NCI-H2107 treated with DMSO at 0.1 percent for 48 hours (cell line): ENCODE measurements around the gene ASXL1.
A peak's percentile ranks its signal among the peaks of the same experiment; 100 is the strongest.
"Not testable (repeated sequence)": the region's sequence is repeated elsewhere in the genome, so short reads cannot be mapped to it uniquely, and the experiment has no call there.

Experiments
- DNase-seq: peaks from one replicate; lab custom pipeline; 2025; ENCODE audit not compliant: unreplicated experiment; lab: John Stamatoyannopoulos, UW

Gene ASXL1

DNA sequence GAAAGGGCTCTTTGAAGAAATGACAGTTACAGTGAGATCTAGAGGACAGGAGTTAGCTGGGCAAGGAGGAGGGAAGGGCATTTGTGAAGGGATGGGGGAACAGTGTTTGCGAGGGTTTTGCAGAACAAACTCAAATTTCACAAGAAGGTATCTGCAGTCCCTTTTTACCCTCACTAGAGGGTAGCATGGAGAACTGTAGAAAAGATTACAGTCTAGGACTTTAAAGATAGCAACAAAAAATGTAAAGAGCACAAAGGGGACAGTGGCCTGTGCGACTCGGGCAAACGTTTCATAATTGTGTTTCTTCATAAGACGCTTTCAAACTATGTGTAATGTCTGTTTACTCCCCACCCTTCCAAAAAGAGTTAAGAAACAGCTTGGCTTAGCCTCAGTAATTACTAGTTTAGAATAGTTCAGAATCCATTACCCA is 21.2 kb upstream of the ASXL1 start:
- peak; percentile 19 for DNase-seq

- DNase-seq, result peak; percentile 4
These were observed 20.0 kb upstream of the ASXL1 start for GRCh38 chr20:32337937-32338661.

GRCh38 chr20:32338665-32339064 is 19.5 kb upstream of the ASXL1 start:
- no peak for DNase-seq

- DNase-seq, result no peak
These were observed 19.0 kb upstream of the ASXL1 start for GRCh38 chr20:32339116-32339515.

DNA sequence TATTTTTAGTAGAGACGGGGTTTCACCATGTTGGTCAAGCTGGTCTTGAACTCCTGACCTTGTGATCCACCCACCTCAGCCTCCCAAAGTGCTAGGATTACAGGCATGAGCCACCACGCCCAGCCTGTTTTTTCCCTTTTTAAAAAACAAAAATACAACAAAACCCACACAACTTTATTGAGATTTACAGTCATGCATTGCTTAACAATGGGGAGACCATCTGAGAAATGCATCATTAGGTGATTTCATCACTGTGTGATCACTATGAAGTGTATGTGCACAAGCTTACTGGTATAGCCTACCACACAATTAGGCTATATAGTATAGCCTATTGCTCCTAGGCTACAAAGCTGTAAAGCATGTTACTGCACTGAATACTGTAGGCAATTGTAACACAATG is 17.1 kb upstream of the ASXL1 start:
- not testable (repeated sequence) for DNase-seq

- no peak for DNase-seq
These were observed 14.7 kb upstream of the ASXL1 start for GRCh38 chr20:32343439-32343838.

- DNase-seq, result no peak
These were observed 13.2 kb upstream of the ASXL1 start for GRCh38 chr20:32344835-32345506.

- DNase-seq, result no peak
These were observed 9.9 kb upstream of the ASXL1 start for GRCh38 chr20:32348207-32348606.

GRCh38 chr20:32350421-32350820 is 7.7 kb upstream of the ASXL1 start:
- DNase-seq, result no peak

DNA sequence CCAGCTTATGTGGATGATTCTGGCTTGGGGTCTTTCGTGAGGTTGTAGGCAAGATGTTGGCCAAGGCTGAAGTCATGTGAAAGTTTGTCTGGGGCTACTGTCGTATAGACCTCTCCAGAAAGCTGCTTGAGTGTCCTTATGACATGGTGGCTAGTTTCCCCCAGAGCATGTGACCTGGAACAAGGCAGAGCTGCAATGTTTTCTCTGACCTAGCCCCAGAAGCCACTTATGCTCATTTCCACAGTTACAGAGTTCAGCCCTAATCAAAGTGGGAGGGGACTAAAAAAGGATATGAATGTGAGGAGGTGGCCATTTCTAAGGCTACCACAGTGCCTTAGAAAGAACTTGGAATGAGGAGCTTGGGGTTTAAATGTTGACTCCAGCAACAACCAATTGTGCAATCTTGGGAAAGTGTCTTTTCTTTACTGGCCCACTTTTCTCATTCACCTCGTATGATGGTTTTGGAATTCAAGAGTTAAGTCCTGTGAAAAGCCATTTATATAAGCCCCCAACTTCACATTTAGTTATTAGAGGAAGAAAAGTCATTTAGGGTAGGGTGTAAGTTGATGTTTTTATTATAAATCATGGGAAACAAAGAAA is 5.9 kb upstream of the ASXL1 start:
- no peak for DNase-seq

DNA sequence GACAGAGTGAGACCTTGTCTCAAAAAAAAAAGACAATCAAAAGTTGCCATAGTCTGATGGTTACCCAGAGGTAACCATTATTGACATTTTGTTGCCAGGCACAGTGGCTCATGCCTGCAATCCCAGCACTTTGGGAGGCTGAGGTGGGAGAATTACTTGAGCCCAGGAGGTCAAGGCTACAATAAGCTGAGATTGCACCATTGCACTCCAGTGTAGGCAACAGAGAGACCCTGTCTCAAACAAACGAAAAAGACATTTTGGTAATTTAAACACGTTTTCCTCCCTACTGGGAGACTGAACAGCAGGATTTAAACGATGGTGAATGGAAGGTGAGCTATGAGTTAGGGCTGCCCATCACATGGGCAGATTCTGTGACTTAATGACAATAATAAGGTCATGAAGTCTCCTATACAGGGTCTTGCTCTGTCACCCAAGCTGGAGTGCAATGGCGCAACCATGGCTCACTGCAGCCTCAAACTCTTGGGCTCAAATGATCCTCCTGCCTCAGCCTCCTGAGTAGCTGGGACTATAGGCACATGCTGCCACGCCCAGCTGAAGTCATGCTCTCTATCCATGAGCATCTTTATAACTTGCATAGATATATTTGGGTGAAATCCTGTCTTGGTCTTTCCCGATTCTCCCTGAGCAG is 4.2 kb upstream of the ASXL1 start:
- DNase-seq, result no peak

- no peak for DNase-seq
These were observed 3.3 kb upstream of the ASXL1 start for GRCh38 chr20:32354592-32355416.

- no peak for DNase-seq
These were observed 2.7 kb upstream of the ASXL1 start for GRCh38 chr20:32355417-32355841.

DNA sequence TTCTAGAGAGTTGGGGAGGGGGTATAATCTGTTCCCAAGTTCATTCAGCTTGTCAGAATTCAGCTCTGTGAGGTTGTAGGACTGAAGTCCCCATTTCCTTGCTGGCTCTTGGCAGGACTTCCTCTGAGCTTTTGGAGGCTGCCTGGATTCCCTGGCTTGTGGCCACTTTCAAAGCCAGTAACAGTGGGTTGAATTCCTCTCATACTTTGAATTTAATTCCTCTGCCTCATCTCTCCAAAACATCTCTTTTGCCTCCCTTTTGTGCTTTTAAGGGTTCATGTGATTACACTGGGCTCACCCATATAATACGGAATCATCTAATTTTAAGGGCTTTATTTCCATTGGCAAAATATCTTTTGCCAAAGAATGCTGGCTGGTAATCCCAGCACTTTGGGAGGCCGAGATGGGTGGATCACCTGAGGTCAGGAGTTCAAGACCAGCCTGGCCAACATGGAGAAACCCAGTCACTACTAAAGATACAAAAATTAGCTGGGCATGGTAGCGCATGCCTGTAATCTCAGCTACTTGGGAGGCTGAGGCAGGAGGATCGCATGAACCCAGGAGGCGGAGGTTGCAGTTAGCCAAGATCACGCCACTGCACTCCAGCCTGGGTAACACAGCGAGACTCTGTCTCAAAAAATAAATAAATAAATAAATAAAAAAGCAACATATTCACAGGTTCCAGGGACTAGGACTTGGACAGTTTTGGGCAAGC is 2.1 kb upstream of the ASXL1 start:
- not testable (repeated sequence) for DNase-seq

- no peak for DNase-seq
These were observed 1.3 kb upstream of the ASXL1 start for GRCh38 chr20:32356622-32357374.

DNA sequence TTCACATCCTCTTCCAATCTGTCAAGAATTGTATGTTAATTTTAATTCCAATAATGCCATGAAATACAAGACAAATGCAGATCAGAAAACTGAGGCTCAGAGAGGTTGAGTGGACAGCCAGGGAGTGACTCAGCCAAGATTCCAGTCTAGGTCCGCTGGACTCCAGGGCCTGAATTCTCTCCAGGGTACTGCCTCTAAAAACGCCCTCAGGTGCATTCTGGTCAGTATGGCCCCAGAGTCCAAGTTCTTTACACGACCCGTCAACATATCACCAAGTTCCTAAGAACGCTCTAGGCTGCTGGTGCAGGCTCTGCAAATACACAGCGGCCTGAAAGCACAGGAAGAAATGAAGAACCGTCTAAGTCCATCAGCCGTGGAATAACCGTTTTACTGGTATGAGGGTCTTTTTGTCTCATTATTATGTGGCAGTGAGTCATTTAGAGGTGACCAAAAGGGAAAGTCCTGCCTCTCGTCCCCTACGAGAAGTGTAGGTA is 709 bp upstream of the ASXL1 start:
- peak; percentile 22 for DNase-seq

DNA sequence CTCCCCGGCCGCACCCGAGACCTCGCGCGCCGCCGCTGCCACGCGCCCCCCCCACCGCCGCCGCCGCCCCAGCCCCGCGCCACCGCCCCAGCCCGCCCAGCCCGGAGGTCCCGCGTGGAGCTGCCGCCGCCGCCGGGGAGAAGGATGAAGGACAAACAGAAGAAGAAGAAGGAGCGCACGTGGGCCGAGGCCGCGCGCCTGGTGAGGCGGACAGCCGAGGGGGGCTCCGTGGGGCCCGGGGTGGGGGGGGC is 426 bp downstream of the ASXL1 start:
- DNase-seq, result no peak

DNA sequence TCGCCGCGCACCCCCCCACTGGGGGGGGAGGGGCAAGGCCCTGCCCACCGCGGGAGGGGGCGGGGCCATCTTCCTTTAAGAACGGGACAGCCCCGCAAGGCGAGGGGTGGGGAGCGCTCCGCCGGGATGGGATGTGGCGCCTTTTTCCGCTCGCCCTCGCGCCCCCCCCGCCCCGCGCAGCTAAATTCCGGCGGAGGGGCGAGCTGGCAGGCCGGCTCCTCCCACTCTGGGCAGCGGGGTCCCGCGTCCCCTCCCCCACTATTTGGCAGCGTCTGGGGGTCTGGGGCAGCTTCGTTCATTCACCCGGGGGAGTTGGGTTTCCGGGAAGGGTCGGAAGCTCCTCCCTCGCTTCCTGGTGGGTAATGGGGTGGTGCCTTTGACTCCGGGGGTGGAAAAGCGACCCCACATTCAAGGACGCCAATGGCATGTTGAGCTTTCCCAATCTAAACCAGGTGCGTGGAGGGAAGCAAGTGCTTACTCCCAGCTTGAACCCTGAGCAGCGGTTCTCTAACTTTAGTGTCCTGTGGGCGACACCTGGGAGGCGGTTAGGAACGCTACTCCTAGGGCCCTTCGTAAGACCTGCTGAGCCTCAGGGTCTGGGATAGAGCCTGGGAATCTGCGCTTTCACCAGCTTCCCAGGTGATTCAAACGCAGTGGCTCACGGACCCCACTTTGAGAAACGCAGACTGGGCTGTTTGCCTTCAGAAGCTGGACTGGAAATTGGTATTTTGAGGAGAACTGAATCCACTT is 927 bp downstream of the ASXL1 start:
- DNase-seq, result no peak
